ENCODE results near the gene UQCRC2. TPM values are rescaled to one million over a fixed set of nuclear protein-coding genes. Genes with fewer than 3 reads are reported as not detected.
"Not testable (repeated sequence)": the region's sequence is repeated elsewhere in the genome, so short reads cannot be mapped to it uniquely, and the experiment has no call there.

The UQCRC2 gene
- total RNA-seq, 1 donor from 2014 or later, result 231 TPM

DNA sequence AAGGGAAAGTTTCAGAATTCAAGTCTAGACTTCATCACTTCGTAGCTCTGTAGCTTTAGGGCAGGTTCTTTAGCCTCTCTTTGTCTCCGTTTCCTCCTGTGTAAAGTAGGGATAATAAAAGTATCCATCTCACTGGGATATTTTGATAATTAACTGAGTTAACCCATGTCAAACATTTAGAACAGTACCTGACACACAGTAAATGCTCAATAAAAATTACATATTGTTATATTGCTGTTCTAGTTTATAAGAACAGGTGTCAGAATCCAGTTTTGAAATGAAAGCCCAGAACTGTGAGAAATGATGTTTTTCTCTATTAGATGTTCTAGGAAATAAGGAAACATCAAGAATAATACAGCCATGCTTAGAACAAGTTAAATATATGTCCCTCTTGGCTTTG is 59.1 kb downstream of the UQCRC2 start:
- DNase-seq, result no peak

- no peak for DNase-seq
These were observed 60.3 kb downstream of the UQCRC2 start for GRCh38 chr16:22013486-22013885.

DNA sequence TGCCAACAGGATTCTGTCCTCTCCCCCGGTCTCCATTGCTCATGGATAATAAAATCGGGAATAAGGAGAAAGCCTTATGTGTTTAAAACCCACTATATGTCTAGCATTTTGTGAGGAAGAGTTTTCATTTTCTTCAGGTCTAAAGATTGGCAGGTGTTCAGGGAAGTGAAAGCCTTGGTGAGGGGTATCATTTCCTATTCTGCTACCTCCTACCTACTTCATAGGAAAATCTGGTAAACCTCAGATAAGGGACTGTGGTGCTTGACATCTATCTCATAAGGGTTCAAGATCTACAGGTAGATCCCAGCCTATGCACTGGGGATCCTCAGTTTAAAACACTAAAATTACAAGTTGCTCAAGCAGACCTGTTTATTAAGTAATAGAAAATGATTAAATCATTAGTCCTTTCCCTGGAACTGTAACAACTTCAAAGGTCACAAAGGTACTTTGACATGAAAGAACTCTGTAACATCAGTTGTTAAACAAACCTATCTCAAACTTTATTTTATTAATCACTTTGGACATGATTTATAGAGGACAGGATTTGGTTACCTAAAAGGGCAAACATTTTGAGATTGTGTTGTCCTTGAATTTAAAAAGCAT is 61.2 kb downstream of the UQCRC2 start:
- DNase-seq, result no peak

DNA sequence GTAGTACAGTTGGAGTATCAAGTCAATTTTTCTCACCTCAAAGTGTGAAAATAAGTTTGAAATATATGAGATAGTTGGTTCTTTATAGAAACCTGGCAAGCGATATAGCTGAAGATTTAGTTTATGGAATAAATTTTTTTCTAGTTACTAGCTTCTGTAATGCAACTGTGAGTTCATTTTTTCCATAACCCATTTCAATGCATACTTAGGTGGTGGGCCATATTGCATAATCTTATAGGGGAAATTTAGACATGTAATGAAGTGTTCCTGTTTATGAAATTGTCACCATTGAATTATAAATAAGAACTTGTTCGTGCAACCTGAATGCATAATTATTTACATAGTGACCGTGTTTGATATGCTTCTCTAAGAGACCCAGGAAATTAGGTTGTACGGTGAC is 63.8 kb downstream of the UQCRC2 start:
- DNase-seq, result no peak

- no peak for DNase-seq
These were observed 65.4 kb downstream of the UQCRC2 start for GRCh38 chr16:22018559-22018958.

- DNase-seq, result no peak
These were observed 69.0 kb downstream of the UQCRC2 start for GRCh38 chr16:22022151-22022550.

DNA sequence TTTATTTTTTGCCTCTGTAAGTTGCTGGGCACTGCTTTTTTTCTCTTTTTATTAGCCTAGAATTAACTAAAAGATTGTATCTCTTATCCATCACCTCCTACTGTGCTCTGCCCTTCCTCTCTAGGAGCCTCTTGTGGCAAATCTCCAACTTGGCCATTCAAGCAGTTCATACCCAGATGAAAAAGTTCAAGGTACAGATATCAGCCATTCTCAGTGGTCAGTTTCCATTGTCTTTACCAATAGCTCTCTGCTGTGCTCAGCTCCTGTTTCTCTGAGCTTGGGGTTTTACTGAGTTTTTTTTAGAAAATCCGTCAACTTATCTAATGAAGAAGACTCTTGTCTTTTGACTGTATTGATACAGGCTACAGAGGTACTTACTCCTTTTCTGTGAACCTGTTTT is 70.3 kb downstream of the UQCRC2 start:
- DNase-seq, result no peak

DNA sequence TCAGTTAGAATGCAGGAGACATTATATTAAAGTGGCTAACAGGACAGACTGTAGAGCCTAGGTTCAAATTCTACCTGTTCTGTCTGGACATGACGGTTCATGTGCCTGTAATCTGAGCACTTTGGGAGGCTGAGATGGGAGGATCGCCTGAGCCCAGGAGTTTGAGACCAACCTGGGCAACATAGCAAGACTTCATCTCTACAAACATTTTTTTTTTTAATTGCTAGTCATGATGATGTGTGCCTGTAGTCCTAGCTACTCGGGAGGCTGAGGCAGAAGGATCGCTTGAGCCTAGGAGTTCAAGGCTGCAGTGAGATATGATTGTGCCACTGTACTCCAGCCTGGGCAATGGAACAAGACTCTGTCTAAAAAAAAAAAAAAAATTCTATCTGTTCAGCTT is 71.6 kb downstream of the UQCRC2 start:
- not testable (repeated sequence) for DNase-seq

DNA sequence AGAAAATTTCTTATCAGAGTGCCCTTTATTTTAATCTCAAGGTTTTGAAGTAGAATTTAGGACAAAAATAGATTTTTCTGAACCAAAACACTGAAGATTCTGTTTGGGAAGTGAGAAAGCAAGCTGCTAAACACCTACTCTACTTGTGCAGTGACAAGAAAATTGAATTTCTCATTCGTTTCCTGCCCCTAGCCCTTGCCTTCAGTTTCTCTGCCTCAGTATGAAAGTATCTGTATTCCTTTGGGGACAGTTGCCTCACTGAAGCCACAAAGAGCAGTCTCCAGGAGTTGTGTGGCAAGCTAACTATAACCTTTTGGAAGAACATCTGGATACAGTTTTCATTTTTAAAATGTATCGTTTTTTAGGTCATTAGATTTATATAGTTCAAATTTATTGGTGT is 74.5 kb downstream of the UQCRC2 start:
- DNase-seq, result no peak

GRCh38 chr16:22029632-22030031 is 76.5 kb downstream of the UQCRC2 start:
- DNase-seq, result no peak

- DNase-seq, result no peak
These were observed 77.1 kb downstream of the UQCRC2 start for GRCh38 chr16:22030087-22030812.

DNA sequence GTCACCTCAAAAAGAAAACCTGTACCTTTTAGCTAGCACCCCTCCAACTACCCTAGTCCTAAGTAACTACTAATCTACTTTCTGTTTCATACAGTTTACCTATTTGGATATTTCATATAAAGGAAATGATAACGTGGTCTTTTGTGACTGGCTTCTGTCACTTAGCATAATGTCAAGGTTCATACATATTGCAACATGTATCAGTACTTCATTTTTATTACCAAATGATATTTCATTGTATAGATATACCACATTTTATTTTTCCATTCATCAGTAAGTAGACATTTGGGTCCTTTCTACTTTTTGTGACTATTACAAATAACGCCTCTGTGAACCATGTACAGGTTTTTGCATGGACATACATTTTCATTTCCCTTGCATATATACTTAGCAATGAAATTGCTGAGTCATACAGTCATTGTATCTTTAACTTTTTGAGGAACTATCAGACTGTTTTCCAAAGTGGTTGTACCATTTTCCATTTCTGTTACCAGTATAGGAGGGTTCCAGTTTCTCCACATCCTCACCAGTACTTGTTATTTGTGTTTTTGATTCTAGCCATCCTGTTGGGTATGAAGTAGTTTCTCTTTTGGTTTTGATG is 78.4 kb downstream of the UQCRC2 start:
- no peak for DNase-seq

Other genes starting within 250 kb of the UQCRC2 start
- 16.6 and 36.1 TPM in 2 replicates for gene NPIPB4, start 95.6 kb upstream of the UQCRC2 start, total RNA-seq
- gene PDZD9, start 47.8 kb downstream of the UQCRC2 start, total RNA-seq, result not detected in 2 replicates
- gene MOSMO, start 54.8 kb downstream of the UQCRC2 start, total RNA-seq, result 17.7 and 19.2 TPM in 2 replicates
- 0.17 TPM in 1 of 2 replicates, not detected in the other for gene VWA3A, start 139.2 kb downstream of the UQCRC2 start, total RNA-seq
- gene SDR42E2, start 209.1 kb downstream of the UQCRC2 start, total RNA-seq, result not detected in 2 replicates

Data from dermis blood vessel endothelial cell (primary cell).